Spleen (tissue), 11 donors: ENCODE results near the gene PRRX1. TPM values are rescaled to one million over a fixed set of nuclear protein-coding genes. Genes with fewer than 3 reads are reported as not detected.

ENCODE experiments used
- DNase-seq: peaks from one replicate; pipeline ENCODE4 v3.0.0-alpha.2; 2020
- H3K27ac ChIP-seq, 8 donors: fragments of 200-600 bp; sonication (generic) in 7 of 8; 1 replicate in 4 of 8; 2 replicates in 4 of 8; pipeline versions ENCODE4 v1.5.0 to v1.8.0; 2016 to 2021; ENCODE audit warnings: inconsistent platforms in 4 of 8, mild to moderate bottlenecking in 4 of 8, moderate library complexity in 1 of 8
- H3K27me3 ChIP-seq, 7 donors: fragments of 200-600 bp; sonication (generic) in 6 of 7; replicated peaks in 1 of 7; 1 replicate in 4 of 7; 2 replicates in 3 of 7; pipeline versions ENCODE4 v1.5.0 to v1.8.0; 2016 to 2021; ENCODE audit warnings: inconsistent platforms in 3 of 7, mild to moderate bottlenecking in 1 of 7
- H3K36me3 ChIP-seq, 6 donors: fragments of 200-600 bp; sonication (generic) in 5 of 6; 1 replicate in 4 of 6; 2 replicates in 2 of 6; pipeline versions ENCODE4 v1.5.0 to v1.8.0; 2016 to 2021; ENCODE audit warnings: inconsistent platforms in 2 of 6
- H3K4me1 ChIP-seq, 6 donors: fragments of 200-600 bp; sonication (generic) in 5 of 6; 1 replicate in 3 of 6; 2 replicates in 3 of 6; pipeline versions ENCODE4 v1.5.0 to v1.8.0; 2016 to 2021; ENCODE audit warnings: inconsistent platforms in 3 of 6
- H3K4me3 ChIP-seq, 8 donors: fragments of 200-600 bp; sonication (generic) in 7 of 8; 1 replicate in 4 of 8; 2 replicates in 4 of 8; pipeline versions ENCODE4 v1.5.0 to v1.8.0; 2016 to 2021; ENCODE audit warnings: inconsistent platforms in 4 of 8, mild to moderate bottlenecking in 4 of 8, moderate library complexity in 2 of 8
- H3K9me3 ChIP-seq, 8 donors: fragments of 200-600 bp; sonication (generic) in 7 of 8; 1 replicate in 4 of 8; 2 replicates in 4 of 8; pipeline versions ENCODE4 v1.5.0 to v1.8.0; 2016 to 2021; ENCODE audit warnings: inconsistent platforms in 4 of 8
- CTCF ChIP-seq, 11 experiments: fragments of 200-600 bp in 7 of 11; fragments of 450-650 bp in 4 of 11; sonication (generic) in 4 of 11; IDR thresholded peaks in 8 of 11; conservative IDR thresholded peaks in 3 of 11; 1 replicate in 7 of 11; 2 replicates in 4 of 11; pipeline versions ENCODE4 v1.4.0 to v1.8.0; 2016 to 2021; ENCODE audit warnings: antibody characterized with exemption in 11 of 11, inconsistent platforms in 4 of 11, mild to moderate bottlenecking in 1 of 11
- POLR2A ChIP-seq, 3 donors: fragments of 450-650 bp; IDR thresholded peaks; one replicate each; pipeline ENCODE4 v1.5.1; 2017; ENCODE audit warnings: antibody characterized with exemption in 3 of 3, mild to moderate bottlenecking in 1 of 3
- POLR2AphosphoS5 ChIP-seq, 3 donors: sonication (generic); formaldehyde crosslinking; IDR thresholded peaks; one replicate each; pipeline ENCODE4 v1.5.1; 2017; ENCODE audit warnings: antibody characterized with exemption in 3 of 3
- WGBS, 5 donors: extraction: QIAGEN DNeasy Blood & Tissue Kit in 3 of 5; methylation state at CpG; one replicate each; pipeline versions ENCODE4 v1.1.5 to v1.1.7; 2013 to 2018; 5-methylcytosine and 5-hydroxymethylcytosine counted together
- intact Hi-C: fragments of 100-400 bp; cut with DNase I; formaldehyde crosslinking; loops from one replicate; pipeline ENCODE4 v1.15.0; 2023; ENCODE audit warnings: low total_unique reads
- polyA plus RNA-seq, 3 donors: library from polyadenylated mRNA; stranded (reverse); fragments of 200-250 nt; gene quantifications; one replicate each; pipeline ENCODE4 v1.2.1, GENCODE V29; 2013
- total RNA-seq, 7 donors: library from RNA; depleted of rRNA in 3 of 7; stranded (reverse); fragments of >200 nt in 3 of 7; fragmentation: NEBNext Ultra II Directional in 4 of 7; extraction: Animal tissue kit (Norgen Biotek cat#: 25700) in 4 of 7; gene quantifications; one replicate each; pipeline versions ENCODE4 v1.1.0 to v1.2.1, GENCODE V29; 2016 to 2021
- donor health status: healthy with polysubstance abuse.
- donor health status: DM: no; HTN: no; CAD: no; lungs with moderate emphysema.
- donor health status: DM: no; HTN: no; CAD: no.
- donor health status: Bipolar disorder and iron deficiency.
- donor health status: healthy.
- donor health status: DM: no; HTN: no; CAD: no.
- donor health status: DM: yes; HTN: yes; CAD: no.

The PRRX1 gene
- total and polyA plus RNA-seq, 10 donors = 1.2 to 5.9 (median 3.1) TPM

- no peak for DNase-seq
- Histone ChIP-seq H3K4me1 (no peaks in the 10 kb centered on the region), H3K36me3 (no peaks in the 10 kb centered on the region)
These were observed 39.7 kb downstream of the PRRX1 start for GRCh38 chr1:170703591-170703990.

GRCh38 chr1:170704256-170704655, 40.3 kb downstream of the PRRX1 start:
- Histone ChIP-seq H3K27ac (no peak overlapping the region), H3K4me1 (no peaks in the 10 kb centered on the region), H3K36me3 (no peaks in the 10 kb centered on the region), H3K9me3 (no peaks in the 10 kb centered on the region), H3K27me3 (peaks cover 0 to 7% (median 0%) of the 10 kb centered on the region in 7 donors), H3K4me3 (no peak overlapping the region)
- intact Hi-C loops = no loop called here
- no peak for DNase-seq
- 78 to 86% (median 86%) methylated on average over 3 of the region's 3 CpGs for WGBS, 5 donors
- TF ChIP-seq POLR2A (IDR thresholded peaks at IDR 0.05) (no peak), CTCF (IDR thresholded peaks at IDR 0.05 in 8 of 11, conservative IDR thresholded peaks at IDR 0.05 in 3 of 11) (no peak)

More at GRCh38 chr1:170703591-170703990, 39.7 kb downstream of the PRRX1 start:
- H3K9me3 ChIP-seq = no peaks in the 10 kb centered on the region
- H3K27me3 ChIP-seq = peaks cover 0 to 13% (median 0%) of the 10 kb centered on the region in 7 donors
- no peak overlapping the region for H3K4me3 ChIP-seq
- intact Hi-C loops = no loop called here
- 72 to 86% (median 81%) methylated on average over 2 of the region's 2 CpGs for WGBS, 5 donors
- no peak overlapping the region for H3K27ac ChIP-seq
- TF ChIP-seq POLR2A (IDR thresholded peaks at IDR 0.05) (no peak), POLR2AphosphoS5 (IDR thresholded peaks at IDR 0.05) (no peak), CTCF (IDR thresholded peaks at IDR 0.05 in 8 of 11, conservative IDR thresholded peaks at IDR 0.05 in 3 of 11) (no peak)

DNA sequence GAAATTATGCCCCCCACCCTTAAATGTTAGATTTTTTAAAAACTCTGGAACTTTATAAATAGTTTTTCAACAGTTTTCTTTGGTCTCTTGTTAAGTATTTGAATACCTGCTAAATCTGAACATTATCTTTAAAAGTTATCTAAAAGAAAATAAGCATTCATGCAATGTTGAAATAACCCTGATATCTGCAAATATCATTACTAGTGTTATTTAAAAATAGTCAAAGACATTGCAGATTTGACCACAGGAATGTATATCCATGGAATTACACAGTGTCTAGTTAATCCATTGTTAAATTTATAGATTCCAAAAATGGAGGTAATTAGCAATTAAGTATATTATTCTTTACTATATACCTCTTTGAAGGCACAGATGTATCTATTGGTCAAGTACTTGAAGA, 42.0 kb downstream of the PRRX1 start:
- DNase-seq = no peak
- Histone ChIP-seq H3K4me3 (no peak overlapping the region), H3K36me3 (no peaks in the 10 kb centered on the region), H3K4me1 (no peaks in the 10 kb centered on the region), H3K9me3 (no peaks in the 10 kb centered on the region), H3K27ac (no peak overlapping the region), H3K27me3 (no peaks in the 10 kb centered on the region)
- intact Hi-C loops = no loop called here
- no peak for TF ChIP-seq CTCF (IDR thresholded peaks at IDR 0.05 in 8 of 11, conservative IDR thresholded peaks at IDR 0.05 in 3 of 11)
- no peak for TF ChIP-seq POLR2A (IDR thresholded peaks at IDR 0.05)
- TF ChIP-seq POLR2AphosphoS5 (IDR thresholded peaks at IDR 0.05) = no peak

DNA sequence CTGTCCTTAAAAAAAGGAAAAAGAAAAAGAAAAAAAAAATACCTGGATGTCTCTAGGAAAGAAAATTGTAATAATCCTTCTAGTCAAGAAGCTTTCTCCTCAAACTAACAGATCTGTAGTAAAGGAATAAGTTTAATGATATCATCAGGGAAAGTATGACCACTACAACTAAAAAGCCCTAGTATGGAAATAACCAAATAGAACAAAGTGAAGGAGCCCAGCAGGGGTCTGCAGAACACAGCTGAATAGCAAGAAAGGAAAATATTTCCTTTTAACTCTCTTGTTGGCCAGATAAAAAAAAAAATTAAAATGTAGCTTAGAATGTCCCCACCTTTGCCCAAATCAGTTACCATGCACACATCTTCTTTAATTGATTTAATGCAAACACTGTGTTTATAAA, 43.2 kb downstream of the PRRX1 start:
- no peaks in the 10 kb centered on the region for H3K4me1 ChIP-seq
- no peak for DNase-seq
- H3K4me3 ChIP-seq = no peak overlapping the region
- no peak overlapping the region for H3K27ac ChIP-seq
- H3K9me3 ChIP-seq = no peaks in the 10 kb centered on the region
- intact Hi-C loops = no loop called here
- H3K27me3 ChIP-seq = no peaks in the 10 kb centered on the region
- TF ChIP-seq CTCF (IDR thresholded peaks at IDR 0.05 in 8 of 11, conservative IDR thresholded peaks at IDR 0.05 in 3 of 11) = no peak
- no peak for TF ChIP-seq POLR2AphosphoS5 (IDR thresholded peaks at IDR 0.05)
- no peak for TF ChIP-seq POLR2A (IDR thresholded peaks at IDR 0.05)
- H3K36me3 ChIP-seq = no peaks in the 10 kb centered on the region
